Activated CD4-positive, alpha-beta T cell treated with anti-CD3 and anti-CD28 coated beads, Interleukin-2, Interleukin-6, amounts not matched to agents 100 ng/mL and 50 ng/mL, durations not matched to agents 16 hours and 8 hours (primary cell): Measurements from ENCODE around the gene NANOS3.

Source experiments
- DNase-seq: peaks from one replicate; pipeline ENCODE4 v3.0.0-alpha.2; 2020

The NANOS3 gene

GRCh38 chr19:13923194-13923987 is 46.5 kb downstream of the NANOS3 start:
- DNase-seq: no peak

DNA sequence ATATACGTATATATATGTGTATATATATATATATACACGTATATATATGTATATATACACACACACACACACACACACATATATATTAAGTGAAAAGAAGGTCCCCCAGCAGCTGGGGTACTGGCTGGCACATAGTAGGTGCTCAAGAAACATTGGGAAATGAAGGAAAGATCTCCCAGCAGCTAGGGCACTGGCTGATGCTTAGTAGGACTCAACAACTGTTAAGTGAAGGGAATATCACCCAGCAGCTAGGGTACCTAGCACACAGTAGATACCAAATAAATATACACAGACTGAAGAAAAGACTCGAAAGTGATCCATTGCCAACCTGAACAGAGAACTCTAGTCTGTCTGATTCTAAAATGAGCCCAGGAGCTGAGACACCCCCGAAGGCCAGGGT is 49.1 kb downstream of the NANOS3 start:
- no peak for DNase-seq

DNA sequence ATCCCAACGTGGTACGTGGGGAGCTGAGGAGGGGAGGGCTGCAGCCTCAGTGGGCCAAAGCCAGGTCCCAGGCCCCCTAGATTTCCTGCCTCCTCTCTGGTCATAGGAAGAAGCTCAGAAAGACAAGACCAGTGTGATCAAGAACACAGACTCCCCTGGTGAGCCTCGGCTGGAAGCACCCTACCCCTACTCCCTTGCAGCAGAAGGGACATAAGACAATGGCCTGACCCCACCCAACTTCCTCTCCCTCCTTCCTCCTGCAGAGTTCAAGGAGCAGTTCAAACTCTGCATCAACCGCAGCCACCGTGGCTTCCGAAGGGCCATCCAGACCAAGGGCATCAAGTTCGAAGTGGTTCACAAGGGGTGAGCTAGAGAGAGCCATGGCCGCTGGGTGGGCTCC is 49.8 kb downstream of the NANOS3 start:
- no peak for DNase-seq

GRCh38 chr19:13929340-13929739 is 52.4 kb downstream of the NANOS3 start:
- no peak for DNase-seq

DNA sequence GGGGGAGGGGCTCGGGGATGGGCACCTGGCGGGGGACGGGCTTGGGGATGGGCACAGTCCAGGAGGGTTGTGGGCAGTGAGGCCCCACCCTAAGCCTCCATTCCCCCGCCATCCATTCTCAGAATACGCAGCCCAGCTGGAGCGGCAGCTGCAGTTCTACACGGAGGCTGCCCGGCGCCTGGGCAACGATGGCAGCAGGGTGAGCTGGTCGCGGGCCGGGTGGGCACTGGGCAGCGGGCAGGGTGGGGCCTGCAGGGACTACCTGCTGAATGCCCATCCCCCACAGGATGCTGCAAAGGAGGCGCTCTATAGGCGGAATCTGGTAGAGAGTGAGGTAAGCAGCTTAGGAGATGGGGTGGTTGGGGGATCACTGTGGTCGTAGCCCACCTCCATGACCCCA is 53.0 kb downstream of the NANOS3 start:
- DNase-seq: no peak
